Muscle layer of duodenum (tissue), 2 donors: ENCODE measurements around the gene ZNF438.
"Not testable (repeated sequence)": the region's sequence is repeated elsewhere in the genome, so short reads cannot be mapped to it uniquely, and the experiment has no call there.

Source experiments
- H3K27ac ChIP-seq: one replicate; pipeline ENCODE4 v1.7.0; 2013; ENCODE audit warnings: mild to moderate bottlenecking, low read length
- H3K27me3 ChIP-seq: one replicate; pipeline ENCODE4 v1.7.0; 2013; ENCODE audit warnings: low read depth, mild to moderate bottlenecking, control low read depth, low read length
- H3K36me3 ChIP-seq, 2 donors: one replicate each; pipeline ENCODE4 v1.7.0; 2013; ENCODE audit warnings: low read length in 2 of 2, control low read depth in 1 of 2, mild to moderate bottlenecking in 1 of 2; ENCODE audit not compliant: insufficient read depth in 2 of 2, control insufficient read depth in 1 of 2
- H3K4me1 ChIP-seq, 2 donors: one replicate each; pipeline ENCODE4 v1.7.0; 2013; ENCODE audit warnings: low read length in 2 of 2, mild to moderate bottlenecking in 2 of 2, control low read depth in 1 of 2, moderate library complexity in 1 of 2; ENCODE audit not compliant: insufficient read depth in 2 of 2, control insufficient read depth in 1 of 2
- H3K4me3 ChIP-seq, 2 donors: one replicate each; pipeline ENCODE4 v1.7.0; 2013; ENCODE audit warnings: low read length in 2 of 2, low read depth in 1 of 2, mild to moderate bottlenecking in 1 of 2
- H3K9me3 ChIP-seq, 2 donors: one replicate each; pipeline ENCODE4 v1.7.0; 2013; ENCODE audit warnings: low read length in 2 of 2, control low read depth in 1 of 2, mild to moderate bottlenecking in 1 of 2; ENCODE audit not compliant: control insufficient read depth in 1 of 2
- donor health status: healthy.

The ZNF438 gene

DNA sequence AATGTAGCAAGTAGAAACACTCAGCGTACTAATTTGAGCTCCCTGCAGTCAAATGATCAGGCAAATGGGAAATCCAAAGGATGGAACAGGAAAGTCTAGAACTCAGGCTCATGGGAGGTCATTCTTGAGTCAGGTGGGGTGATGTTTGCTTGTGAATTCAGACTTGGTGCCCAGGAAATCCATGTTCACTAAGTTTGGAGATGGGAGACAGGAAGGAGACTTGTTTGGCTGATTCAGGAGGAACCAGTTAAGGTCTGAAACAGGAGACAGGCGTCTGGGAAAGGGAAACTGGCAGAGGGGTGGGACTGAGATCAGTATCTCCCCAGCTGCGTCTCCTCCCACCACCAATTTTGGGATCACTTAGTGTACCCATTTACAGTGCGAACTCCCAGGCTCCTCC, 38.4 kb upstream of the ZNF438 start:
- Histone ChIP-seq H3K36me3 (peaks cover 0 to 4% of the 10 kb centered on the region in 2 donors), H3K27me3 (no peaks in the 10 kb centered on the region), H3K4me1 (no peaks in the 10 kb centered on the region), H3K27ac (no peak overlapping the region), H3K4me3 (no peak overlapping the region), H3K9me3 (no peaks in the 10 kb centered on the region)

DNA sequence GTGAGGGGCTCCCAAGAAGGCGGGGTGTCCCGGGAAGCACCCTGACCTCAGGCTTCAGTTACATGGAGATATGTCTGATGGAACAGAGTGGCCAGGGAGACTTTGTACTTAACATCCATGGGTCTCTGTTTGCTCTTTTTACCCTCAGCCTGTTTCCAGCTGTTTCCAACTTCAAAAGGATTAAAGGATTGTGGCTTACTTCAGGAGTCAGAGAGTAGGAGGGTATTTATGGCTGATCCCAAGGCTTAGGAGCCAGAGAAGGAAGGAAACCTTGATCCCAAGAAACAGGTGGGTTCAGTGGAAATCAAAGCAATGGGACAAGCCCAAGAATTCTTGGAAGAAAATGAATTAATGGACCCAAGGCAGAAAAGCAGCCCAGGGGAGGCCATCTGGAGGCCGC, 37.7 kb upstream of the ZNF438 start:
- H3K9me3 ChIP-seq, result no peaks in the 10 kb centered on the region
- H3K36me3 ChIP-seq, result peaks cover 0 to 4% of the 10 kb centered on the region in 2 donors
- peaks cover 0 to under 1% of the 10 kb centered on the region in 2 donors for H3K4me1 ChIP-seq
- no peaks in the 10 kb centered on the region for H3K27me3 ChIP-seq
- no peak overlapping the region for H3K4me3 ChIP-seq
- no peak overlapping the region for H3K27ac ChIP-seq

DNA sequence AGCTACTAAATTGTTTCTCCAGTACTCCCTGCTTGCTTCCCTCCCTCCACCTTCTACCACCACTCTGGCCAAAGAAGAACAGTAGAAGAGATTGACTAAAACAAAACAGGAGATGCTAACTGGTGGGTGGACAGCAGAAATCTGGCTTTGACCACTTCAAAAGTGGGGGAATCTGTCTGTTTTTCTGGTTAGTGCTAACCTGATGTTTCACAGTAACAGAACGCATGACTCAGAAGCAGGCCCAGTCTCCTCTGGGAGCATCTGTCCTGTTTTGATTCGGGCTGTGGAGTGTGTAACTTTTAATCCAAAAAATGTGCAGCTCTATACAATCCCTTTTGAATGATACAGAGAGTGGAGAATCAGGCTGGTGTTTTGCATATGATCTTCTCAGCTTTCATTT, 32.7 kb upstream of the ZNF438 start:
- no peaks in the 10 kb centered on the region for H3K36me3 ChIP-seq
- H3K27me3 ChIP-seq, result no peaks in the 10 kb centered on the region
- no peaks in the 10 kb centered on the region for H3K9me3 ChIP-seq
- no peak overlapping the region for H3K4me3 ChIP-seq
- peaks cover 5% of the 10 kb centered on the region in 2 donors for H3K4me1 ChIP-seq
- peak overlapping the region; percentile 13 for H3K27ac ChIP-seq

- Histone ChIP-seq H3K4me3 (no peak overlapping the region), H3K27ac (peak overlapping the region; percentile 13), H3K27me3 (no peaks in the 10 kb centered on the region), H3K9me3 (no peaks in the 10 kb centered on the region), H3K36me3 (no peaks in the 10 kb centered on the region), H3K4me1 (peaks cover 5% of the 10 kb centered on the region in 2 donors)
Observed at GRCh38 chr10:31063841-31064240, 32.2 kb upstream of the ZNF438 start.

DNA sequence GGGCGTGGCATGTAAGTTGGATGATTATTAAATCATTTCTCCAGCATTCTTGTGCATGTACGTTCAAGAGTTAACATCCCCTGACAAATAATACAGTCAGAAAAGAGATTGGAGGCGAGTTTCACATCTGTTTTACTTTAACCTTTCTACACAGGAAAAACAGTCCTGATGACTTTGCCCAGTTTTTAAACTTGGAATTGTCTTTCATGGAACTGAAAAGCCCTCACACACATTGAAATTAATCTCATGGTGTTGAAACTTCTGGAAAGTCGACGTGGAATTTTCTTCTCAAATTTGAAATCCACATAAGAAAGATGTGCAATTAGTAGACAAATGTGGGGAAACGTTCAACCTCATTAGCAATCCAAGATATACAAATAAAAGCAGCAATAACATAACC, 31.2 kb upstream of the ZNF438 start:
- Histone ChIP-seq H3K4me3 (no peak overlapping the region), H3K9me3 (no peaks in the 10 kb centered on the region), H3K27ac (no peak overlapping the region), H3K27me3 (no peaks in the 10 kb centered on the region), H3K36me3 (no peaks in the 10 kb centered on the region), H3K4me1 (peaks cover 5% of the 10 kb centered on the region in 2 donors)

DNA sequence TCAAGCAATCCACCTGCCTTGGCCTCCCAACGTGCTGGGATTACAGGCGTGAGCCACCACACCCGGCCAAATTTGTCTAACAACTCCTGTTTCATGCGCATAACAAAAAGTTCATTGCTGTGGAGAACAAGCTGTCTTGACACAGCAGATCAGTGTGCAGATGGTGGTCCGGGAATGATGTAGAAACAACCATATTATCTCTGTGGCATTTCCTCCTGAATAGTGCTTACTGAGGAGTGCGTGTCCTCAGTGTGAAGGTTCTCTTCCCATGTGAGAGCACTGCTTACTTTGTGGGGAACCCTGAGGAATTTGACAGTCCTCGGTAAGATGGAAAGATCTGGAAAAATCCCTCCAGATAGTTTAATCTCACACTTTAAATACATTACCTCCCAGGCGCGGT, 30.3 kb upstream of the ZNF438 start:
- Histone ChIP-seq H3K36me3 (no peaks in the 10 kb centered on the region), H3K4me1 (peaks cover 5% of the 10 kb centered on the region in 2 donors), H3K9me3 (no peaks in the 10 kb centered on the region), H3K4me3 (no peak overlapping the region), H3K27me3 (no peaks in the 10 kb centered on the region), H3K27ac (no peak overlapping the region)

- Histone ChIP-seq H3K27ac (no peak overlapping the region), H3K9me3 (no peaks in the 10 kb centered on the region), H3K27me3 (no peaks in the 10 kb centered on the region), H3K36me3 (no peaks in the 10 kb centered on the region), H3K4me3 (no peak overlapping the region), H3K4me1 (peaks cover 1 to 4% of the 10 kb centered on the region in 2 donors)
Observed at GRCh38 chr10:31058795-31059703, 27.4 kb upstream of the ZNF438 start.

DNA sequence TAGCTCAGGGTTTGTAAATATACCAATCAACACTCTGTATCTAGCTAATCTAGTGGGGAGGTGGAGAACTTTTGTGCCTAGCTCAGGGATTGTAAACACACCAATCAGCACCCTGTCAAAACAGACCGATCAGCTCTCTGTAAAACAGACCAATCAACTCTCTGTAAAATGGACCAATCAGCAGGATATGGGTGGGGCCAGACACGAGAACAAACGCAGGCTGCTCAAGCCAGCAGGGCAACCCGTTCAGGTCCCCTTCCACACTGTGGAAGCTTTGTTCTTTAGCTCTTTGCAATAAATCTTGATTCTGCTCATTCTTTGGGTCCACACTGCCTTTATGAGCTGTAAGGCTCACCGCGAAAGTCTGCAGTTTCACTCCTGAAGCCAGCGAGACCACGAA, 25.0 kb upstream of the ZNF438 start:
- H3K27me3 ChIP-seq, H3K4me3 ChIP-seq, H3K4me1 ChIP-seq, H3K36me3 ChIP-seq, H3K27ac ChIP-seq, H3K9me3 ChIP-seq: not testable (repeated sequence)

DNA sequence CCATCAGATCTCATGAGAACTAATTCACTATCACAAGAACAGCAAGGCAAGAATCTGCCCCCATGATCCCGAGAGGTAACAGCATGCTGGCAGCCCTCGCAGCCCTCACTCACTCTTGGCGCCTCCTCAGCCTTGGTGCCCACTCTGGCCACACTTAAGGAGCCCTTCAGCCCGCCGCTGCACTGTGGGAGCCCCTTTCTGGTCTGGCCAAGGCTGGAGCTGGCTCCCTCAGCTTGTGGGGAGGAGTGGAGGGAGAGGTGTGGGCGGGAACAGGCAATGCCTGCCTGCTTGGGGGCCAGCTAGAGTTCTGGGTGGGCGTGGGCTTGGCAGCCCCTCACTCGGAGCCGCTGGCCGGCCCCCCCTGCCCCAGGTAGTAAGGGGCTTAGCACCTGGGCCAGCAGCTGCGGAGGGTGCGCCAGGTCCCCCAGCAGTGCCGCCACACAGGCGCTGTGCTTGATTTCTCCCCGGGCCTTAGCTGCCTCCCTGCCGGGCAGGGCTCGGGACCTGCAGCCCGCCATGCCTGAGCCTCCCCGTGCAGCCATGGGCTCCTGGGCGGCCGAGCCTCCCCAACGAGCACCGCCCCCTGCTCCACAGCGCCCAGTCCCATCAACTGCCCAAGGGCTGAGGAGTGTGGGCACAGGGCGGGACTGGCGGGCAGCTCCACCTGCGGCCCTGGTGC, 24.0 kb upstream of the ZNF438 start:
- H3K4me1 ChIP-seq, result no peaks in the 10 kb centered on the region
- no peak overlapping the region for H3K27ac ChIP-seq
- no peak overlapping the region for H3K4me3 ChIP-seq
- H3K36me3 ChIP-seq, result no peaks in the 10 kb centered on the region
- H3K9me3 ChIP-seq, result peaks cover 0 to 9% of the 10 kb centered on the region in 2 donors
- H3K27me3 ChIP-seq, result no peaks in the 10 kb centered on the region

GRCh38 chr10:31051703-31052102, 20.0 kb upstream of the ZNF438 start:
- no peaks in the 10 kb centered on the region for H3K4me1 ChIP-seq
- no peaks in the 10 kb centered on the region for H3K27me3 ChIP-seq
- H3K27ac ChIP-seq, result no peak overlapping the region
- peaks cover 0 to 9% of the 10 kb centered on the region in 2 donors for H3K9me3 ChIP-seq
- no peaks in the 10 kb centered on the region for H3K36me3 ChIP-seq
- H3K4me3 ChIP-seq, result no peak overlapping the region

GRCh38 chr10:31042670-31043069, 11.0 kb upstream of the ZNF438 start:
- no peak overlapping the region for H3K27ac ChIP-seq
- no peaks in the 10 kb centered on the region for H3K4me1 ChIP-seq
- no peaks in the 10 kb centered on the region for H3K27me3 ChIP-seq
- no peaks in the 10 kb centered on the region for H3K9me3 ChIP-seq
- H3K4me3 ChIP-seq, result no peak overlapping the region
- H3K36me3 ChIP-seq, result no peaks in the 10 kb centered on the region
